Liver (tissue), 9 donors: ENCODE measurements around the gene SLC27A5. TPM values are rescaled to one million over a fixed set of nuclear protein-coding genes. Genes with fewer than 3 reads are reported as not detected.

Source experiments
- DNase-seq: peaks from one replicate; pipeline ENCODE4 v3.0.0-alpha.2; 2017; ENCODE audit warnings: low spot score
- H3K27ac ChIP-seq, 2 donors: one replicate each; pipeline ENCODE4 v1.7.0; 2013; ENCODE audit warnings: inconsistent platforms in 2 of 2, low read length in 2 of 2, control low read depth in 1 of 2, low read depth in 1 of 2, mild to moderate bottlenecking in 1 of 2
- H3K27me3 ChIP-seq, 4 donors: one replicate each; pipeline versions ENCODE4 v1.6.1 to v1.7.0; 2013; ENCODE audit warnings: low read length in 3 of 4, inconsistent platforms in 1 of 4, mild to moderate bottlenecking in 1 of 4, moderate library complexity in 1 of 4; ENCODE audit not compliant: control insufficient read depth in 4 of 4, insufficient read depth in 4 of 4
- H3K36me3 ChIP-seq, 4 donors: one replicate each; pipeline versions ENCODE4 v1.6.1 to v1.7.0; 2013; ENCODE audit warnings: low read length in 3 of 4, mild to moderate bottlenecking in 3 of 4, low read depth in 1 of 4, moderate library complexity in 1 of 4; ENCODE audit not compliant: control insufficient read depth in 4 of 4, insufficient read depth in 3 of 4
- H3K4me1 ChIP-seq, 4 donors: one replicate each; pipeline versions ENCODE4 v1.6.1 to v1.7.0; 2013; ENCODE audit warnings: low read length in 3 of 4, mild to moderate bottlenecking in 3 of 4, moderate library complexity in 1 of 4; ENCODE audit not compliant: control insufficient read depth in 4 of 4, insufficient read depth in 4 of 4
- H3K4me3 ChIP-seq, 3 donors: one replicate each; pipeline versions ENCODE4 v1.6.1 to v1.7.0; 2013; ENCODE audit warnings: low read length in 3 of 3, control low read depth in 1 of 3, low read depth in 1 of 3, mild to moderate bottlenecking in 1 of 3
- H3K9ac ChIP-seq, 2 donors: one replicate each; pipeline ENCODE4 v1.7.0; 2013; ENCODE audit warnings: low read length in 2 of 2, mild to moderate bottlenecking in 2 of 2, moderate library complexity in 2 of 2, control low read depth in 1 of 2, low read depth in 1 of 2
- H3K9me3 ChIP-seq, 4 donors: one replicate each; pipeline versions ENCODE4 v1.6.1 to v1.7.0; 2013; ENCODE audit warnings: low read length in 3 of 4; ENCODE audit not compliant: control insufficient read depth in 4 of 4
- CTCF ChIP-seq: fragments of 150-350 bp; IDR thresholded peaks from 2 replicates; pipeline ENCODE4 v1.5.1; 2017; ENCODE audit warnings: improper control_type of control experiment, low read depth, low read length; ENCODE audit not compliant: missing input control
- EGR1 ChIP-seq, 2 donors: IDR thresholded peaks; 2 replicates each; pipeline ENCODE4 v1.6.1; 2016 to 2018; ENCODE audit warnings: antibody characterized with exemption in 2 of 2, low read depth in 2 of 2
- FOXA1 ChIP-seq: IDR thresholded peaks from 2 replicates; pipeline ENCODE4 v1.6.1; 2016; ENCODE audit warnings: antibody characterized with exemption
- FOXA2 ChIP-seq: IDR thresholded peaks from 2 replicates; pipeline ENCODE4 v1.6.1; 2016; ENCODE audit warnings: antibody characterized with exemption
- GABPA ChIP-seq, 2 donors: IDR thresholded peaks in 1 of 2; conservative IDR thresholded peaks in 1 of 2; 2 replicates each; pipeline ENCODE4 v1.6.1; 2016; ENCODE audit warnings: antibody characterized with exemption in 2 of 2, mild to moderate bottlenecking in 1 of 2, moderate library complexity in 1 of 2
- HNF4A ChIP-seq, 2 donors: conservative IDR thresholded peaks; 2 replicates each; pipeline ENCODE4 v1.6.1; 2016; ENCODE audit warnings: antibody characterized with exemption in 2 of 2, mild to moderate bottlenecking in 2 of 2
- HNF4G ChIP-seq: IDR thresholded peaks from 2 replicates; pipeline ENCODE4 v1.6.1; 2016; ENCODE audit warnings: antibody characterized with exemption
- JUND ChIP-seq, 2 donors: IDR thresholded peaks; 2 replicates each; pipeline ENCODE4 v1.6.1; 2016; ENCODE audit warnings: antibody characterized with exemption in 2 of 2
- NR2F2 ChIP-seq: IDR thresholded peaks from 2 replicates; pipeline ENCODE4 v1.6.1; 2016; ENCODE audit warnings: antibody characterized with exemption
- RAD21 ChIP-seq, 2 donors: IDR thresholded peaks; 2 replicates each; pipeline ENCODE4 v1.6.1; 2016; ENCODE audit warnings: antibody characterized with exemption in 2 of 2, mild to moderate bottlenecking in 2 of 2
- REST ChIP-seq: IDR thresholded peaks from 2 replicates; pipeline ENCODE4 v1.6.1; 2016; ENCODE audit warnings: antibody characterized with exemption, mild to moderate bottlenecking
- RXRA ChIP-seq, 2 donors: IDR thresholded peaks; 2 replicates each; pipeline ENCODE4 v1.6.1; 2017 to 2018; ENCODE audit warnings: antibody characterized with exemption in 2 of 2, mild to moderate bottlenecking in 1 of 2
- SP1 ChIP-seq: IDR thresholded peaks from 2 replicates; pipeline ENCODE4 v1.6.1; 2018; ENCODE audit warnings: antibody characterized with exemption, mild to moderate bottlenecking
- TAF1 ChIP-seq: conservative IDR thresholded peaks from 2 replicates; pipeline ENCODE4 v1.6.1; 2016; ENCODE audit warnings: antibody characterized with exemption, mild to moderate bottlenecking
- YY1 ChIP-seq: IDR thresholded peaks from 2 replicates; pipeline ENCODE4 v1.6.1; 2016; ENCODE audit warnings: antibody characterized with exemption, mild to moderate bottlenecking
- WGBS: extraction: QIAGEN DNeasy Blood & Tissue Kit; methylation state at CpG from one replicate; pipeline ENCODE4 v1.1.7; 2013; 5-methylcytosine and 5-hydroxymethylcytosine counted together
- polyA plus RNA-seq, 2 donors: library from polyadenylated mRNA; stranded (reverse) in 1 of 2; unstranded in 1 of 2; fragments of 200-250 nt in 1 of 2; fragments of >200 nt in 1 of 2; fragmentation: Nextera tagmentation in 1 of 2; extraction: Ambion mirVana in 1 of 2; gene quantifications; one replicate each; pipeline versions ENCODE4 v1.2.1 to v1.2.3, GENCODE V29; 2013 to 2015
- total RNA-seq, 2 donors: library from RNA; depleted of rRNA; stranded (reverse); fragments of >200 nt; gene quantifications; one replicate each; pipeline ENCODE4 v1.2.3, GENCODE V29; 2014
- TF ChIP-seq, protein P1 (sequence below): IDR thresholded peaks from 2 replicates; pipeline ENCODE4 v1.6.1; 2016; ENCODE audit warnings: antibody characterized with exemption
- TF ChIP-seq, protein P2 (sequence below): IDR thresholded peaks from 2 replicates; pipeline ENCODE4 v1.6.1; 2016; ENCODE audit warnings: antibody characterized with exemption
- TF ChIP-seq, protein P3 (sequence below): IDR thresholded peaks from 2 replicates; pipeline ENCODE4 v1.6.1; 2016; ENCODE audit warnings: antibody characterized with exemption
- donor health status: healthy.
- donor health status: healthy.
- donor health status: healthy.
- donor health status: healthy.
- donor health status: healthy.

SLC27A5 gene
- total and polyA plus RNA-seq, 4 donors, result 31.9 to 395 (median 321) TPM

GRCh38 chr19:58522709-58523108 is 10.9 kb upstream of the SLC27A5 start:
- no peaks in the 10 kb centered on the region for H3K36me3 ChIP-seq
- no peaks in the 10 kb centered on the region for H3K9me3 ChIP-seq
- H3K9ac ChIP-seq, result no peak overlapping the region
- DNase-seq, result no peak
- H3K4me3 ChIP-seq, result no peak overlapping the region
- 95% methylated on average over 3 of the region's 3 CpGs for WGBS
- H3K27me3 ChIP-seq, result no peaks in the 10 kb centered on the region
- TF ChIP-seq FOXA2, result no peak
- no peak for TF ChIP-seq TAF1
- no peak for TF ChIP-seq SP1
- TF ChIP-seq, protein P1, sequence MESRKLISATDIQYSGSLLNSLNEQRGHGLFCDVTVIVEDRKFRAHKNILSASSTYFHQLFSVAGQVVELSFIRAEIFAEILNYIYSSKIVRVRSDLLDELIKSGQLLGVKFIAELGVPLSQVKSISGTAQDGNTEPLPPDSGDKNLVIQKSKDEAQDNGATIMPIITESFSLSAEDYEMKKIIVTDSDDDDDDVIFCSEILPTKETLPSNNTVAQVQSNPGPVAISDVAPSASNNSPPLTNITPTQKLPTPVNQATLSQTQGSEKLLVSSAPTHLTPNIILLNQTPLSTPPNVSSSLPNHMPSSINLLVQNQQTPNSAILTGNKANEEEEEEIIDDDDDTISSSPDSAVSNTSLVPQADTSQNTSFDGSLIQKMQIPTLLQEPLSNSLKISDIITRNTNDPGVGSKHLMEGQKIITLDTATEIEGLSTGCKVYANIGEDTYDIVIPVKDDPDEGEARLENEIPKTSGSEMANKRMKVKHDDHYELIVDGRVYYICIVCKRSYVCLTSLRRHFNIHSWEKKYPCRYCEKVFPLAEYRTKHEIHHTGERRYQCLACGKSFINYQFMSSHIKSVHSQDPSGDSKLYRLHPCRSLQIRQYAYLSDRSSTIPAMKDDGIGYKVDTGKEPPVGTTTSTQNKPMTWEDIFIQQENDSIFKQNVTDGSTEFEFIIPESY, result no peak
- no peak for TF ChIP-seq FOXA1
- no peak for TF ChIP-seq CTCF
- TF ChIP-seq RXRA (IDR thresholded peaks at IDR 0.05), result no peak
- TF ChIP-seq NR2F2, result no peak
- no peak for TF ChIP-seq JUND (IDR thresholded peaks at IDR 0.05)
- TF ChIP-seq HNF4A (conservative IDR thresholded peaks at IDR 0.05), result no peak
- no peak overlapping the region for H3K27ac ChIP-seq
- peaks cover 2 to 23% (median 19%) of the 10 kb centered on the region in 4 donors for H3K4me1 ChIP-seq

DNA sequence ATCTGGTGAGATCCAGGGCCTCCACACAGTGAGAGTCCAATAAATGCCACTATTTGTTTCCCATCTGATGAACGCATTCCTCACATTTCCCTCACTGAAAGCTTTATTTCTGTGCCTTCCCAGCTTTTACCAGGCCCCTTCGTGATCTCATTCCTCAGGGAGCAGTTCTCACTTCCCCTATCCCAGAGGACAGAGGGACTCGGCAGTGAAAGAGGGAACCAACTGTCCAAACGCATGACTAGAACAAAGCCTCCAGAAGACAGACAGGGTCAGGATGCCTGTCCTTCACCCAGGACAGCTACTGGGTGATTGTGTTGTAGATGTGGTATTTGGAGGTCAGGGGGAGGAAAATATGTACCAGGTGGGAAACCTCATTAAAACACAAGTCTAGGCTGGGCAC is 9.9 kb upstream of the SLC27A5 start:
- Histone ChIP-seq H3K27ac (no peak overlapping the region), H3K4me3 (no peak overlapping the region), H3K9me3 (no peaks in the 10 kb centered on the region), H3K27me3 (no peaks in the 10 kb centered on the region), H3K36me3 (peaks cover 0 to 4% (median under 1%) of the 10 kb centered on the region in 4 donors), H3K9ac (no peak overlapping the region), H3K4me1 (peaks cover 2 to 29% (median 20%) of the 10 kb centered on the region in 4 donors)
- no peak for TF ChIP-seq YY1
- no peak for TF ChIP-seq JUND (IDR thresholded peaks at IDR 0.05)
- TF ChIP-seq EGR1 (IDR thresholded peaks at IDR 0.05; ENCODE audit: low read depth in 2 of 2), result no peak
- no peak for TF ChIP-seq HNF4A (conservative IDR thresholded peaks at IDR 0.05)
- TF ChIP-seq GABPA (IDR thresholded peaks at IDR 0.05 in 1 of 2, conservative IDR thresholded peaks at IDR 0.05 in 1 of 2), result no peak
- no peak for TF ChIP-seq RAD21 (IDR thresholded peaks at IDR 0.05)
- no peak for TF ChIP-seq RXRA (IDR thresholded peaks at IDR 0.05)
- no peak for TF ChIP-seq HNF4G
- TF ChIP-seq, protein P2, sequence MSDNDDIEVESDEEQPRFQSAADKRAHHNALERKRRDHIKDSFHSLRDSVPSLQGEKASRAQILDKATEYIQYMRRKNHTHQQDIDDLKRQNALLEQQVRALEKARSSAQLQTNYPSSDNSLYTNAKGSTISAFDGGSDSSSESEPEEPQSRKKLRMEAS, result no peak
- no peak for TF ChIP-seq FOXA2
- TF ChIP-seq, protein P3, sequence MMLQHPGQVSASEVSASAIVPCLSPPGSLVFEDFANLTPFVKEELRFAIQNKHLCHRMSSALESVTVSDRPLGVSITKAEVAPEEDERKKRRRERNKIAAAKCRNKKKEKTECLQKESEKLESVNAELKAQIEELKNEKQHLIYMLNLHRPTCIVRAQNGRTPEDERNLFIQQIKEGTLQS, result no peak
- TF ChIP-seq TAF1, result no peak
- TF ChIP-seq REST, result no peak
- TF ChIP-seq CTCF, result no peak
- TF ChIP-seq, protein P1, result no peak
- TF ChIP-seq NR2F2, result no peak
- TF ChIP-seq SP1, result no peak
- no peak for TF ChIP-seq FOXA1
- DNase-seq, result no peak
- WGBS, result 84% methylated on average over 4 of the region's 4 CpGs
